ENCODE results near the gene ALOX15B.

DNA sequence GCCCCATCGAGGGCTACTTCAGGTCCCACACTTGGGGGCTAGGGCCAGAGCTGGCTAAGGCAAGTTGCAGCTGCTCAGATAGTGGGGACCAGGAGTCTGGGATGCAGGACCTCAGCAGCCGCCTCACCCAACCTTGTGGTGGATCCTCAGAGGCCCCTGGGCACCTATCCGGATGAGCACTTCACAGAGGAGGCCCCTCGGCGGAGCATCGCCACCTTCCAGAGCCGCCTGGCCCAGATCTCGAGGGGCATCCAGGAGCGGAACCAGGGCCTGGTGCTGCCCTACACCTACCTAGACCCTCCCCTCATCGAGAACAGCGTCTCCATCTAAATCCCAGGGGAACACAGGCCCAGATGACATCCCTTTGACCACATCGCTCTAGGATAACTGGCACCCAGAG, 9.4 kb downstream of the ALOX15B start:
- TF ChIP-seq CTCF (IDR thresholded peaks at IDR 0.05; ENCODE audit: poor library complexity) = no peak
- no peak for TF ChIP-seq EZH2 (IDR thresholded peaks at IDR 0.05; ENCODE audit: borderline replicate concordance)

Measured in hepatocyte (in vitro differentiated cells).